Measurements from ENCODE around the gene ZNF143.
"Not testable (repeated sequence)": the region's sequence is repeated elsewhere in the genome, so short reads cannot be mapped to it uniquely, and the experiment has no call there.

ZNF143 gene

GRCh38 chr11:9498457-9499078, 37.8 kb downstream of the ZNF143 start:
- DNase-seq (ENCODE audit: low read depth): no peak

- DNase-seq (ENCODE audit: low read depth): peak; percentile 39
These were observed 45.9 kb downstream of the ZNF143 start for GRCh38 chr11:9506489-9507276.

GRCh38 chr11:9507277-9507580, 46.4 kb downstream of the ZNF143 start:
- no peak for DNase-seq (ENCODE audit: low read depth)

DNA sequence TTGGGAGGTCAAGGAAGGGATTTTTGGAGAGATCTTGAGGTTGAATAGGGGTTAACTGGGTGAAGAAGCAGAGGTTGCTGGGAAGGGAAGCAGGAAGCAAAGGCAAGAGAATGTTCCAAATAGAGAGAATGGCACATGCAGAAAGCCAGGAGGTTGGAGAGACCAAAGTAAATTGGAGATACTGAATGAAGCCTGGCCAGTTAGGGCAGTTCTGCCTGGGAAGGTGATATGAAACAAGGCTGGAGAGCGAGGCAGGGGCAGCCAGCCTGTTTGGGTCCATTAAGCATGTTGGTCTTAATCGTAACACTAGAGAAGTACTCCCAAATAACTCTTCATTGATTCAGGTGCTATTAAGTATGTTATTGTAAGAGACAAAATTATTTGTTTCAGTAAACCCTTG, 48.2 kb downstream of the ZNF143 start:
- DNase-seq (ENCODE audit: low read depth): no peak

DNA sequence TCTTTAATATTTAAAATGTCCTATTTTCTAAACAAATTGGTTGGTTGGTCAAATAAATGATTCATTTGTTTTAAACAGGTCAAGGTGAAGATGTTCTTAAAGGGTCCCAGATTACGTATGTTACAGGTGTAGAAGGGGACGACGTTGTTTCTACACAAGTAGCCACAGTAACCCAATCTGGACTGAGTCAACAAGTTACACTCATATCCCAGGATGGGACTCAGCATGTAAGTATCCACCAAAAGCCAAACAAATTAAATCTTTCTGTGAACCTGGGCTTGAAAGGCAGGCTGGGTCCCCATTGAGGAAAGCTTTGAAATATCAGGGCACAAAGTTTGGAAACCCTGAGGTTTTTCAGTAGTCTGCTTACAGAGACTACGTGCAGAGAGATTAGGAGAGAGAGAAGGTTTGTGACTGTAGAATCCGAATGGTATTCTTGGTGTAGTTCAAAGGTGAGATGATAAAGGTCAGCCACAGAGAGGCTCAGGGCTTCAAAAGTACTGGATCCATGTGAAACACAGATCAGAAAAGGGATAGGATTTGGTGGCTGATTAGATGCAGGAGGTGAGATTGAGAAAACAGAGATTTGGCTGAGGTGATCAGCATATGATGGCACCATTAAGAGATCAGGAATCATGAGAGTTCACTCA, 51.7 kb downstream of the ZNF143 start:
- DNase-seq (ENCODE audit: low read depth): no peak

- DNase-seq (ENCODE audit: low read depth): not testable (repeated sequence)
These were observed 53.8 kb downstream of the ZNF143 start for GRCh38 chr11:9514576-9514975.

- DNase-seq (ENCODE audit: low read depth): no peak
These were observed 55.3 kb downstream of the ZNF143 start for GRCh38 chr11:9516113-9516512.

DNA sequence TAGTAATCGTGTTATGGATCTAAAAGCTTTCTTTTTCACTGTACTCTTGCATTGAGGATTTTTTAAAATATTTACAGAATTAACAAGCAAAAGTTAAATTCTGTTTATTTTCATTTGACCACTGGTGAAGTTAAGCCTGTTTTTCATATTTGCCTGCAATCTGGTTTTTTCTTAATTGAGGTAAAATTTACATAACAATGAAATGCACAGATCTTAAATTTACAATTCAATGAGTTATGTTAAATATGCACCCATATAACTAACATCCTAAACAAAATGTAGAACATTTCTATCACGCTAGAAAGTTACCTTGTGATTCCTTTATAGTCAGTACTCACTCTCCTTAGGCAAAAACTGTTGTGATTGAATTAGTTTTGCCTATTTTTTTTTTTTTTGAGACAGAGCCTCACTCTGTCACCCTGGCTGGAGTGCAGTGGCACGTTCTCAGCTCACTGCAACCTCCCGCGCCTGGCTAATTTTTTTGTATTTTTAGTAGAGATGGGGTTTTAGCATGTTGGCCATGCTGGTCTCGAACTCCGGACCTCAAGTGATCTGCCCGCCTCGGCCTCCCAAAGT, 58.1 kb downstream of the ZNF143 start:
- DNase-seq (ENCODE audit: low read depth): no peak

DNA sequence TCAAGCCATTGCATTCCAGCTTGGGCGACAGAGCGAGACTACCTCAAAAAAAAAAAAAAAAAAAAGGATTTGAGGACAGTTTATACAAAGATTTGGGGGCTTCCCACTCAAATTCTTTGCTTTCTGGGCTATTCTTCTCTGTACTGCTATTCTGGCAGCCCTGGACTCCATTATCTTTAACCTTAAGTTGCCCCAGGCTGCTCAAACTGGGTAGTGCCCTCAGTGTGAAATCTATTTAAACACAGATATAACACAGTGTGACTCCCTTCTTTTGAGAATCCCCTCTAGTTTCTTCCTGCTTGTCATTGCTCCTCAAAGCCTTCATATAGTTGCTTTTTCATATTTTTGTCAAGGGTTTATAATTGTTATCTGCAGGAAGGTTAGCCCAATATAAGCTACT, 63.2 kb downstream of the ZNF143 start:
- no peak for DNase-seq (ENCODE audit: low read depth)

- DNase-seq (ENCODE audit: low read depth): no peak
These were observed 64.3 kb downstream of the ZNF143 start for GRCh38 chr11:9525116-9525515.

GRCh38 chr11:9527481-9528135, 66.8 kb downstream of the ZNF143 start:
- no peak for DNase-seq (ENCODE audit: low read depth)

- DNase-seq (ENCODE audit: low read depth): no peak
These were observed 67.3 kb downstream of the ZNF143 start for GRCh38 chr11:9528136-9528501.

DNA sequence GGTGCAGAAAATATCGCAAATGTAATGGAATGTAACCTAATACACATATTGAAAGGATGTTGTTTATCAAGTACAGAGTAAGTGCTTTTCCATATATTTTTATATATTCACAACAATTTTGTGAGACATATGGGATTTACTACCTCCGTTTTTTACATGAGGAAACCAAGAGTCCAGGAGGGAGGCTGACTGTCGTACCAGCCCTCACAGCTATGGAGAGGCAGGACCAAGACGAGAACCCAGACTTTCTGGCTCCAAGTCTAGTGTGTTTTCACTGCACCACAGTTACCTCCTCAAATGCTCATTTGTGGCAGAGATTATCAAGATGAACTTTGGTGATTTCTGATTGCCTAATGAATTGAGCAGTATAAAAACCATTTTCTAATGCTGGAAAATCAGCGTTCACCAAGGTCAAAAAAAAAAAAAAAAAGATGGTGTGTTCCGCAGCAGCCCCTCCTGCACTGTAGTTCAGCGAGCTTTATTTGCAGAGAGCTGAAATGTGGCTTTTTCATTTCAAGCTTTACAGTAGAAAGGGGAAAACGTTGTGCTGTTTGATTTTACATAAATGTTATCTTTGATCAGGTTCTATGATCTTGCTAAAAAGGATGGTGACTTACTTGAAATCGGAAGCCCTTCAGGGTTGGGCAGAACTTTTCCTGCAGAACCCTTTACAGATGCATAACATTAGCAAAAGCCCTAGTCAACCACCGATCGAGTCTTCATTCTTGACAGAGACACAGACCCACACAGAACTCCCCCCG, 67.9 kb downstream of the ZNF143 start:
- no peak for DNase-seq (ENCODE audit: low read depth)

GRCh38 chr11:9529334-9529650, 68.5 kb downstream of the ZNF143 start:
- no peak for DNase-seq (ENCODE audit: low read depth)

GRCh38 chr11:9530020-9530621, 69.3 kb downstream of the ZNF143 start:
- no peak for DNase-seq (ENCODE audit: low read depth)

GRCh38 chr11:9530901-9531625, 70.3 kb downstream of the ZNF143 start:
- DNase-seq (ENCODE audit: low read depth): no peak

DNA sequence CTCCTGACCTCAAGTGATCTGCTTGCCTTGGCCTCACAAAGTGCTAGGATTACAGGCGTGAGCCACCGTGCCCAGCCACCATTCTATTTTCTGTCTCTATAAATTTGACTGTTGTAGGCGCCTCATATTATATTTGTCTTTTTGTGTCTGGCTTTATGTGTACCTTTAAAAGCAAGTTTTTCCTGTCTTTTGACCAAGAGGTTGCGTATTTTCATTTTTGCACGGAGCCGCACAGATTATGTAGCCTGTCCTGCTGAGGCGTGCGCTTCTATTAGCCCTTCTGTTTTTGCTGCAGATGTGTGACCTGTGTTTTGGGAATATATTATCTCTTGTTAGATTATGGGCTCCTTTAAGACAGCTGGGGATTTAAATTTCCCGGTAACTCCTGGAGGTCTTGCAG, 72.2 kb downstream of the ZNF143 start:
- no peak for DNase-seq (ENCODE audit: low read depth)

DNA sequence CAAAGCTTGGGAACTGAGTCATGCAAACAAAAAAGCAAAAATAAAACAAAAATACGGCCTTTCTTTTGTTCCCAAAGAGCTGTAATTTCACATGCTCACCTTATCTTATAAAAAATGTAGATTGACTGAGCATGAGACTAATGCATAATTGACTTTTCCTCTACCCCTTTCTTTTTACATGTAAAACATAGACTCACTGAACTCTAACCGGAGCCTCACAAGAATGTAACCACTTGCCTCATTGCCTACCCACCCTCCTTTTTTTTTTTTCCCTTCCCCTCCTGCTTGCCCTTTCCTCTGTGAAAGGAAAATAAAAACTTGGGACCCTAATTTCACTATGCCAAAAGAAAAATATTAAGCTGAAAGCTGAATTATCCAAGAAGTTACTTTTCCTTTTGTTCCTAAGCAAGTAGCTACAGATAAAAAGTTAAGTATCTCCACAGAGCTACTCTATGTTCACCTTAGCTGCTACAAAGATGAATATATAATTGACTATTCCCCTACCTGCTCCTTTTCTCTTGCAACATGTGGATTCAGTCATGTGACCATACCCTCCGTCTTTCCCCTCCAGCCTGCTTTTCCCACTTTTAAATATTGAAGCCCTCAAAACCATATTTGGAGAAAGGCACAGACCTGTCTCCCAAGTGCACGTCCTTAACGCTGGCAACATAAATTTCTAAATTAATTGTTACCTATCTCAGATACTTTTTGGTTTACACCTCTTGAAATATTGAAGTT, 73.1 kb downstream of the ZNF143 start:
- DNase-seq (ENCODE audit: low read depth): no peak

DNA sequence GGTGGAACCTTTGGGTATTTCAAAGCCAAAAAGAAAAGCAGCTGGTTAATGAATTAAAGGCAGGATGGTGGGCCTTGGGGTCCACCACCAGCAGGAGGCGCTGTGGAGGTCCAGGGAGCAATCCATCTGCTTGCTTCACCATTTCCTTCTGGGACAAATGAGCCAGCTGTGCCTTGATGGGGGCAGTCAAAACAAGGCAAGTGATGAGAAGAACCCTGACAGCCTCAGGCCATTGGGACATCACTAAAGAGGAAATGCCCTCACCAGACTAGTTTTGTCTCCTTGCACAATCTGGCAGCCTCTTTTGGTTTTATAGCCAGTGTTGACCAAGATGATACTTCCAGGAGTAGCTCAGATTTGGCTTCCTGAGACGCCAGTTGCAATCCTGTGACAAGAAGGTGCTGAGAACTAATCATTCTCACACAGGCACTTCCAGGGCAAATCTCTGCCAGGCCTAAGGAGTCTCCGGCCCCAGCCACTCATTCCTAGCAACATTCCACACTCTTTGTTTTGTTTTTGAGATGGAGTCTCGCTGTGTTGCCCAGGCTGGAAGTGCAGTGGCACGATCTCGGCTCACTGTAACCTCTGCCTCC, 74.5 kb downstream of the ZNF143 start:
- DNase-seq (ENCODE audit: low read depth): peak; percentile 31

DNA sequence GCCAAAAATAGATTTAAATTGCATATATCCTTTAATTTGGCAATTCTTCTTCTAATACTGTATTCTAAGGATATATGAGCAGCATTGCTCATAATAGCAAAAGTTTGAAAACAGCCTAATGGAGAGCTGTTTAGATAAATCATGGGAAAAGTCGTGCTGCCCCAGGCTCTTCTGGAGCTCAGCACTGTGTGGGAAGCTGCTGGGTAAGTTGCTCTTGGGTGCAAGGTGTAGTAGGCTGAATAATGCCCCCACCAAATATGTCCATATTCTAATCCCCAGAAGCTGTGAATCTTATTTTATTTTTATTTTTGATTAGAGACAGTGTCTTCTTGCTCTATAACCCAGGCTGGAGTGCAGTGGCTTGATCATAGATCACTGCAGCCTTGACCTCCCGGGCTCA, 77.7 kb downstream of the ZNF143 start:
- DNase-seq (ENCODE audit: low read depth): no peak

Data from CMK (cell line).